GM19025 (cell line): ENCODE data around the gene NTN5.

ENCODE experiments used
- ATAC-seq: cut with Tn5 transposase; IDR thresholded peaks from one replicate; pipeline ENCODE4 v1.9.1; 2021; ENCODE audit warnings: mild to moderate bottlenecking, low read depth, moderate library complexity; ENCODE audit not compliant: unreplicated experiment

NTN5 gene

DNA sequence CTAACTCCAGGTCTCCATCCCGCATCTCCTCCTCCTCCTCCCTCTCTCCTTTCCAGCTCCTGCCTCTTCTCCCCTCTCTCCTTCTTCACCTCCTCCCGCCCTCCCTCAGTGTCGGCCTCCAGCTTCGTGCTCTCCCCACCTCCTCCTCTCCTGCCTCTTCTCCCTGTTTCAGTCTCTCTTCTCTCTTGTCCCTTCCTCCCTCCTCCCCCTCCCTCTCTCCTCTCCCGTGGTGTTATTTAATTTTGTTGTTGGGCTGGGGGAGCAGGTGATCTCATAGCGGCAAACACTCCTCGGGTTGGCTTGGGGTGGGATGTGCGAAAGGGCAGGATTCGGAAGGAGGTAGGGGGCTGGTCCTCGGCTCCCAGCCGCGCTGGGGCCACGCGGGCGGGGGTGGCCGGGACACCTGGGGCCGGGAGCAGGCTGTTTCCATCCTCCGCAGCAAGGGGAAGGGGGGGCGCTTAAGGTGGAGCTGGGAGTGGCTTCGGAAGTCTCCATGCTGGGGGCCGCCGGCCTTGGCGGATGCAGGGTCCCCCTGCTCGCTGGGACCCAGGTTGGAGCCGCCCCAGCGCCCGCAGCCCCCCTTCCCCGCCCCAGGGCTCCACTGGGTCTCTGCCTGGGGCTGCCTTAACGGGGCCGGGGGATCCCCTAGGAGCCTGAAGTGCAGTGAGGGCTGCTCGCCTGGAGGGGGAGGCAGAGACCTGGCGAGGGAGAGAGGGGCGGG, 26.7 kb downstream of the NTN5 start, which contains the start of gene CA11:
Gene CA11, minus strand, starts transcription at position 187 of the 721 bp plus-strand sequence. CDS start 555 bp downstream, outside the sequence.
- peak; percentile 82 for ATAC-seq

GRCh38 chr19:48645620-48646000, 27.2 kb downstream of the NTN5 start:
- no peak for ATAC-seq

DNA sequence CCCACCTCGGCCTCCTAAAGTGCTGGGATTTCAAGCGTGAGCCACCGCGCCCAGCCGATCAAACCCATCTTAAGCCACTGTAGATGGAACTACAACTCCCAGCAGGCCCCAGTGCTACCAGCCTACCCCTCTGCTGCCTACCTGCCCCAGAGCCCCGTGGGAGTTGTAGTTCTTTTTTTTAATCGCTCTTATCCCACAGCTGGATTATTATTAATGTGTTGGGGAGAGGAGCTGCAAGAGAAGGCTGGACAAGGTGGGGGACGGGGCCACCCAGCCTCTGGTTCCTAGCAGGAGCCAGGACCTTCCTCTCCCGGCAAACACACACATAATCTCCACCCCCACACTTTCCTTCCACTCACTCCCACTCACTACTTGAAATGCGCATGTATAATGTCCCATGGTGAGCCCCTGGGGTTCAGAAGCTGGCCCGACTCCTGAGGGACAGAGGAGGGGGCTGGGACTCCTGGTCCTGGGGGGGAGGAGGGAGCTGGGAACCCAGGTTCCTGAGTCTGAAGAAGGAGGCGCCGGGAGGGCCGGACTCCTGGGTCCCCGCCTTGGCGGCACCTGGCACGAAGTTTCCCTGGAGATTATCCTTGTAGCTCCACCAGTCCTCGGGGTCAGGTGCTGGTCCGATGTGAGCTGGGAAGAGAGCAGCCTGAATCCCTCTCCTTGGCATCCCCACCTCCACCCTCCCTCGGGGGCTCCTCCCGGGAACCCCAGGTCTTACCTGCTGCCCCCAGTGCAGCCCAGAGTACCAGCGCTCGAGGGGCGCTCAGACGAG, 27.8 kb downstream of the NTN5 start:
- no peak for ATAC-seq

DNA sequence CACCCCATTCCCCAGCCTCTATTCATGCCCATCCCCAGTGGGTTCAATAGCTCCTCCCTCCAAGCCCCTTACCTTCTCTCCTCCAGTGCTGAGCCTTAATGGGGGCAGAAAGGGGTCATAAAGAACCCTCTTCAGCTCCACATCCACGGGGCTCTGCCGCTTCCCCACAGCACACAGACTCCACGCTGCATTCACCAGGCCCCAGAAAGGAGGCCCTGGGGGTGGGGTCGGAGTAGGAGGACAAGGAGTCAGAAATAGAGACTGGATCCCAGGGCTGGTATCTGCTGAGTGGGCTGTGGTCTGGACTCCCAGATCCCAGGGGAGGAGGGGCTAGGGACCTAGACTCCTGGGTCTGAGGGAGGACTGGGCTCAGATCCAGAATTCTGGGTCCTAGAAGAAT, 28.5 kb downstream of the NTN5 start:
- ATAC-seq: no peak

DNA sequence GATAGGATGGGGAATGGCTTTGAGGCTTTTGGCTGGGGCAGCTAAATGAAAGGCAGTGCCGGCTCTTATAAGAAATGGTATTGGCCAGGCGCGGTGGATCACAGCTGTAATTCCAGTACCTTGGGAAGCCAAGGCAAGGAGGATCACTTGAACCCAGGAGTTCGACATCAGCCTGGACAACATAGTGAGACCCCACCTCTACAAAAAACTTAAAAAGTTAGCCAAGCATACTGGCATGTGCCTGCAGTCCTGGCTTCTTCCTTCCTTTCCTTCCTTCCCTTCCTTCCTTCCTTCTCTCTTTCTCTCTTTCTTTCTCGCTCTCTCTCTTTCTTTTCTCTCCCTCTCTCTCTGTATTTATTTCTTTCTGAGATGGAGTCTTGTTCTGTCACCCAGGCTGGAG, 30.0 kb downstream of the NTN5 start:
- no peak for ATAC-seq

- no peak for ATAC-seq
These were observed 31.0 kb downstream of the NTN5 start for GRCh38 chr19:48641850-48642249.

DNA sequence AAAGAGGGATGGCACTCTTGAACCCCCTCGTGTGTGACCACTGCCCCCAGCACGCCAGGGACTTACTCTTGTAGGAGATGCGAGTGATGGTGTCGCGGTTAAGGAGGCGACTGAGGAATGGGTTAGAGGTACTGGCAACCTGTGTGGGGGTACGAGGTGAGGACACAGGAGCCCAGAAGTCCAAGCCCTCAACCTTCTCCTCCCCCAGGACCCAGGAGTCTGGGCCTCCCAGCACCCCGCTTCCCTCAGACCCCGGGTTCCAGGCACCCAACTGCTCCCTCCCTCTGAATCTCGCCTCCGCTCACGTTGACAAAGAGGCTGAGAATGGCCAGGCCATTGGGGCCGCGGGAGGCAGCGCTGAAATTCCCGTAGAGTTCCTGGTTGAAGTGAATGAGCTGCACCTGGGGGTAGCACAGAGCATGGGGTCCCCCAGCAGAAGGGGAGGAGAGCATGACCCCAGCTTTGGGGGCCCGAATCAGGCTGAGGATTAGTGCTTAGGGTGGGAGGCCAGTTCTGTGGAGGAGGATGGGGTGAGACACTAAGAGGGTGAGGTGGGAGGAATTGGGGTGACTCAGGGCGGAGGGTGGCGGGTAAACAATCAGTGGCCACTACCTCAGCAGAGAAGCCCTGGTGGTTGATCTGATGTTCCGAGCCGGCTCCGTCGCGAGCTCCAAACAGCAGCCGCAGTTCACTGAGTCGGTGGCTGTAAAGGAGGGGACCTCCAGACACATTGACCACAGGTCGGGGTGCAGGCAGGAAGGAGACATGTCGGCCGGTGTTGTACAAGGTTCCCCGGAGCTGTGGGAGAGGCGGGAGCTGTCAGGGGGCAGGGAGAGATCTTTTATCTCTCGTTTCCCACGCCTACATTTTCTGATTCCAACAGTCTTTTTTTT, 33.1 kb downstream of the NTN5 start:
- no peak for ATAC-seq

- ATAC-seq: no peak
These were observed 33.9 kb downstream of the NTN5 start for GRCh38 chr19:48638831-48639381.

DNA sequence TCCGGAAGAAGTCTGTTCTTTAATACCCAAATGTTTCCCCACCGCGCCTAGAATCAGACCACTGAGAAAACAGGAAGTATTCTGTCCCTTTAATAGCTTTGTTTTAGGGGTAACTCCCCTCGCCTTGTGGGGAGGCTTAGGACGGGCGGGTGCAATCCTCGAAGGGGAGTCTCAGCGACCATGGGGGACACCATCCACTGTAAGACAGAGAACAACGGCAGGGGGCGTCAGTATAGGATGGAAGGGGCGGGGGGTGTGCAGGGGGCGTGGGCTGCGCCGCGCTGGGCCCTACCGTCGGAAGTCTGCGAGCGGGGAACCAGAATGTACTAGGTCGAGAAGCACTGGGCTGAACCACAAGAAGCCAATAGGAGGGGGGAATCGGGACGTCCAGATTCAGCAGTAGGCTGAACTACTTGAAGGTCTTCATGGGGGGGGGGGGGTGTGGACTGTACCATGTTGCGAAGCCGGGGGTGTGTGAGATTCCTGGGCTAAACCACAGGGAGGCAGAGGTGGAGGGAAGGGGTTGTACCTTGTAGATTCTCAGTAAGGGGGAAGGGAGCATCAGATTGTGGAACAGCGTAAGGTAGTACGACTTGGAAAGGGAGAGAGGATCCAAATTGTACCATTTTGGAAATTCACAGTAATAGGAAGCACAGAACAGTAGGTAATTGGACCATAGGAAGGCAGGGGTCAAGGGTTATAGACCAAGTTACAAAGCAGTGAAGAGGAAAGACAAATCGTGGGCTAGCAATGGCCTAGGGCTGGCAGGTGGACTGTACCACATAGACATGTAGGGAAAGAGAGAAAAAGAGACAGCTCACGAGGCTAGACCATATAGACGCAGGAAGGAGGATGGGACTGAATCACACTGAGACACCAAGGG, 34.6 kb downstream of the NTN5 start:
- ATAC-seq: no peak

DNA sequence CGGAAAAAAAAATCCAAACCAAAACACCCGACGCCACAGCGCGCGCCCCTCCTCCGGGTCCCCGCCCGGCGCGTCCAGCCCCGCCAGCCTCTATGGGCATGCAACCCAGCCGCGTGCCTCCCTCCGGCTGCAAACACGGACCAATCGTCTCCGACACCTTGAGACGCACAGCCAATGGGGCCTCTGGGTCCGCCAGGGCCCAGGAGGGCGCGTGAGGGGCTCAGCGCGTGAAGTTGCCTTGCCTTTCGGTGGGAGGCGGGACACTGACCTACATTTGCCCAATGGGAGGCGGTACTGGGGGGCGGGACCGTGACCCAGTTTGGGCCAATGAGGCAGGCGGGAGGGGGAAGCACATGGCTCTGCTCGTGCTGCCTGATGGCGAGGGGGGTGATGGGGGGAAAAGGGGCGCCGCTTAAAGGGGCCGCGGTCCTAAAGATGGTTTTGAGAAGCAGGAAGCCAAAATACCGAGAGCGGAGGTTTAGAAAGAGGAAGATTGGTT, 35.3 kb downstream of the NTN5 start:
- peak; percentile 74 for ATAC-seq

DNA sequence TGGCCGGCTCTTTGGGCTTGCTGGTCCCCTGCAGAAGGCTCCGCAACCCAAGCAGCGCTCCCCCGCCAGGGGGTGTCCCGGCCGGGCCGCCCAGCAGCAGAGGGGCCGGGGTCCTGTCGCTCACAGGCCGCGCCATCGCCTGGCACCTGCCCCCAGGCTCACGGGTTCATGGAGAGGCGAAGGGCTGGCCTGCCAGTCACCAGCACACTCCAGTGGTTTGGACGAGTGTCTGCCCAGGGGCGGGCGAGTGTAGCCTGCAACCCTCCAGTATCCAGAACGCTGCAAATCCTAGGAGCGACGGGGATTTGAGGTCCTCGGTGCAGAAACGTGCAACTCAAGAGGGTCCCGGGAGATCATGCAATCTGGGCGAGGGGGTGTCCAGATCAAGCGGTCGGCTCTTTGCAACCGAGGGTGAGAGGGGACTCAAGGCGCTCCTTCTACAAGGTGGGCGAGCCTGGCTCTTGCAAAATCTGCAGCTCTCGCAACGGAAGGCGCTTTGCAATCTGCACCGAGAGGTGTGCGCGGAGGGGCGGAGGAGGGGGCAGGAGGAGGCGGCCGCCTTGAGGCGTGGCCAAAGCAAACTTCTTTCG, 35.9 kb downstream of the NTN5 start, which contains the start of gene DBP:
Gene DBP, minus strand, starts transcription at position 521 of the 590 bp plus-strand sequence. Its CDS starts 385 bp downstream, at position 136.
- ATAC-seq: no peak

- ATAC-seq: no peak
These were observed 36.6 kb downstream of the NTN5 start for GRCh38 chr19:48635966-48636858.

- ATAC-seq: no peak
These were observed 37.4 kb downstream of the NTN5 start for GRCh38 chr19:48635263-48635965.

GRCh38 chr19:48634424-48635262, 38.2 kb downstream of the NTN5 start:
- ATAC-seq: peak; percentile 29

DNA sequence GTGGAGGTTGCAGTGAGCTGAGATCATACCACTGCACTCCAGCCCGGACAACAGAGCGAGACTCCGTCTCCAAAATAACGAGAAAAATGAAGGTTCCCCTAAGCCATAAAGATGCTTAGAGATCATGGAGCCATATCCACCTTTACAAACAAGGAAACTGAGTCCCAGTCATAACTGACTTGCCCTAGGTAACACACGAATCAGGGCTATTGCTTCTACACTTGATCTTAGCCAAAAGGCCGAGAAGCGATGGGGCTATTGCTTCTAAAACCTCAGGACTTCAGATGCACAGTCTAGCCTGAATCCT, 38.8 kb downstream of the NTN5 start:
- no peak for ATAC-seq

DNA sequence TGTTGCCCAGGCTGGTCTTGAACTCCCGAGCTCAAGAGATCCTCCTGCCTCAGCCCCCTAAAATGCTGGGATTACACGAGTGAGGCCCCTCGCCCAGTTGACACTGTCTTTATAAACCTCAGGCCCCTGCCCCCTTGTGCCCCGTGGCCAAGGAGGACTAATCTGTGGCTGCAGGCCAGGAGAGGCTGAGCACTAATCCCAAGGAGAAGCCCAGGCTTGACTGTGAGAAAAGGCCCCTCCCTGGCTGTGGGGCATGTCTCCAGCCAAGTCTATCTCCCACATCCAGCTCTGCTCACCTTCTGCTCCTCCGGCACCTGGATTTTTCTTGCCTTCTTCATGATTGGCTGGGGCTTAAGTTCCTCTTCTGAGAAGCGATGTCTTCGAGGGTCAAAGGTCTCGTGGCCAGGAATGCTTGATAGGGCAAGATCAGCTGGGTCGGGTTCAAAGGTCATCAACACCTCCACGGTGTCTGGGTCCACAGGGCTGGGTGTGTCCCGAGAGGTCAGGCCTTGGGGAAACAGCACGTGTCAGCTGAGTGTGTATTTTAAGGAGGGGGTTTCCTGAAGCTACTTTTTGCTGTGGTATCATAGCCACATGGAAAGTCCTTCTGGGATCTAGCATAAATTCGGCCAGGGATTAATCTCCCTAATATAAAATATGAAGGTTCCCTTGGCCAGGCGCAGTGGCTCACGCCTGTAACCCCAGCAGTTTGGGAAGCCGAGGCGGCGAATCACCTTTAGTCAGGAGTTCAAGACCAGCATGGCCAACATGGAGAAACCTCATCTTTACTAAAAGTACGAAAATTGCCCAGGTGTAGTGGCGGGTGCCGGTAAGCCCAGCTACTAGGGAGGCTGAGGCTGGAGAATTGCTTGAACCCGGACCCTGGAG, 39.4 kb downstream of the NTN5 start:
- ATAC-seq: no peak
